ENCODE measurements around the gene SF3B4. TPM values are rescaled to one million over a fixed set of nuclear protein-coding genes. Genes with fewer than 3 reads are reported as not detected.

The SF3B4 gene
- total RNA-seq, 2 donors from 2014 or later, result 85.8 to 93.8 TPM

DNA sequence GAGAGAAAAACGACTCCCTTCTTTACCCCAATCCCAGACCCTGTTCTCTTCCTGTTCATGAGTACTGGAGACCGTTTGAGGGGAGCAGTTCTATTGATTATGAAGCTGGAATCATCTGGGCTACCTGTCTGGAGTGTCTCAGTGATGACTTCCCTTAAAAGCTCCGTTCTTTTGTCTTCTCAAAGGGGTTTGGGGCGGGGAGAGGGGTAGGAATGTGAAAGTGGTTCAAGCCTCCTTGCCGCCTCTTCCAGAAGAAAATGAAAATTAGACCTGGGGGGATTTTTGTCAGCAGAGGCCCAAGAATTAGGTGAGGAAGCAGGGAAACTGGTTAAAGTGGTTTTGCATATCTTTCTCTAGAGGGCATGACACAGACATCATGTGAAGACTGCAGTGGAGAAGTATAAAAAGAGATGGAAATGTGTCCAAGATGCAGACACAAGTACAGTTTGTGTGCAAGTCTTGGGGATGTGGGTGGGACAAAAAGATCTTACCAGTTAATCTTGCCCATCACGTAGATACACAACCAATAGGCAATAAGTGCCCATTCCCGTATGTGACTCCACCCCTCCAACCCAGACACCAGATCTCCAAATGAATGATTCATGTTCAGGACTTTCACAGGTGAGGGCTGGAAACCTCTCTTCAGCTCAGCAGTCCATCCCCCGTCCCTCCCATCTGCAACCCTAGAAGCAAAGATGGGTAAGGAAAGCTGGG lies 9.5 kb upstream of the SF3B4 start:
- no peaks in the 10 kb centered on the region for H3K9me3 Mint-ChIP-seq
- H3K27ac Mint-ChIP-seq, result peak overlapping the region; percentile 85
- Histone ChIP-seq H3K4me1 (ENCODE audit: control insufficient read depth, insufficient read depth, low read length) (no peaks in the 10 kb centered on the region), H3K27me3 (ENCODE audit: control insufficient read depth, insufficient read depth, low read length, poor library complexity, severe bottlenecking) (no peaks in the 10 kb centered on the region), H3K27ac (ENCODE audit: low read depth, low read length) (no peak overlapping the region), H3K9ac (ENCODE audit: extremely low read depth, low read length, poor library complexity, severe bottlenecking) (no peak overlapping the region), H3K9me3 (ENCODE audit: control insufficient read depth, low read length) (no peaks in the 10 kb centered on the region), H3K36me3 (ENCODE audit: control insufficient read depth, insufficient read depth, low read length) (no peaks in the 10 kb centered on the region), H3K4me3 (ENCODE audit: low read length) (peak overlapping the region; percentile 29)
- H3K27me3 Mint-ChIP-seq (ENCODE audit: insufficient read depth), result no peaks in the 10 kb centered on the region
- DNase-seq, result peak; percentile 69
- WGBS, 2 experiments (ENCODE audit: insufficient coverage in 1 of 2, insufficient read length in 1 of 2), result 30 to 39% methylated on average over 5 to 8 of the region's 8 CpGs
- TF ChIP-seq, protein P1, sequence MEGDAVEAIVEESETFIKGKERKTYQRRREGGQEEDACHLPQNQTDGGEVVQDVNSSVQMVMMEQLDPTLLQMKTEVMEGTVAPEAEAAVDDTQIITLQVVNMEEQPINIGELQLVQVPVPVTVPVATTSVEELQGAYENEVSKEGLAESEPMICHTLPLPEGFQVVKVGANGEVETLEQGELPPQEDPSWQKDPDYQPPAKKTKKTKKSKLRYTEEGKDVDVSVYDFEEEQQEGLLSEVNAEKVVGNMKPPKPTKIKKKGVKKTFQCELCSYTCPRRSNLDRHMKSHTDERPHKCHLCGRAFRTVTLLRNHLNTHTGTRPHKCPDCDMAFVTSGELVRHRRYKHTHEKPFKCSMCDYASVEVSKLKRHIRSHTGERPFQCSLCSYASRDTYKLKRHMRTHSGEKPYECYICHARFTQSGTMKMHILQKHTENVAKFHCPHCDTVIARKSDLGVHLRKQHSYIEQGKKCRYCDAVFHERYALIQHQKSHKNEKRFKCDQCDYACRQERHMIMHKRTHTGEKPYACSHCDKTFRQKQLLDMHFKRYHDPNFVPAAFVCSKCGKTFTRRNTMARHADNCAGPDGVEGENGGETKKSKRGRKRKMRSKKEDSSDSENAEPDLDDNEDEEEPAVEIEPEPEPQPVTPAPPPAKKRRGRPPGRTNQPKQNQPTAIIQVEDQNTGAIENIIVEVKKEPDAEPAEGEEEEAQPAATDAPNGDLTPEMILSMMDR (conservative IDR thresholded peaks at IDR 0.05), result no peak
- peak overlapping the region; percentile 57 for H3K4me3 Mint-ChIP-seq
- H3K4me1 Mint-ChIP-seq, result peaks cover 42% of the 10 kb centered on the region
- no peaks in the 10 kb centered on the region for H3K36me3 Mint-ChIP-seq (ENCODE audit: low read depth)

DNA sequence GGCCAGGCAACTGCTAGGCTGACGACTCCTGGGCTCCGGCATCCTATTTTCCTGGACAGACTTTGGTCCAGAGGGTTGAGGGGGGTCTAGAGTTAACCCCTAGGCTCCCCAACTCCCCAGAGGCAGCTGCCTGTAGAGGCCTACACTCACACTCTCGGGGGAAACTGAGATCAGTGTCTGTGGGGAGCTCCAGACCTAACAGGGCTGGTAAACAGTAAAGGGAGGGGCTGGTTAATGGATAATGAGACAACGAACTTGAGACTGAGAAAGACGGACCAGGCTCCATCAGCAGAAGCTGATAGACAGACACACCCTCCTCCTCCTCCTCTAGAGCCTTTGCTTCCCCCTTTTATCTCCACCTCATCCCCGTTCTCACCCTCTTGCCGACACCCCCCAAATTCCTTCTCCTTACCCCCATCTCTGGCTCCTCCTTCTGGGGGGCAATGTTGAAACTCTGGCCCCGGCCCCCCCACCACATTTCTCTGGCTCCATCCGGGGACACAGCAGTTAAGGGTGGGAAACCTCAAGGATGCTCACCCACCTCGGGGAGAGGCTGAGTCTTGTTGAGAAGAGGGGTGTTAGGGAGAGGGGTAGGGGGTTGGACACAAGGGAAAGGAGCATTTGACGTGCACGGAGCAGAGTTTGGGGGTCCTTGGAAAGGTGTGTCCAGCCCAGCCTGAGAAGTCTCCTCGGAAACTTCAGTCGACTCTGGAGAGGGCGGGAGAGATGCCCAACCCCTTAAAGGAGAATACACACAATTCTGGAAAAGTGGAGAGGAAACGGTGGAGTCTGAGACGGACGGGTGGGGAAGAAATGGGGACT lies 8.8 kb upstream of the SF3B4 start, which contains the start of gene MTMR11:
TSS of gene MTMR11 (minus strand) at position 710 of the 822 bp plus-strand sequence. CDS start at position 478, 232 bp downstream.
- H3K27me3 ChIP-seq (ENCODE audit: control insufficient read depth, insufficient read depth, low read length, poor library complexity, severe bottlenecking), result no peaks in the 10 kb centered on the region
- no peaks in the 10 kb centered on the region for H3K36me3 ChIP-seq (ENCODE audit: control insufficient read depth, insufficient read depth, low read length)
- peaks cover 42% of the 10 kb centered on the region for H3K4me1 Mint-ChIP-seq
- peak within 1 kb of the TSS; percentile 85 for H3K27ac Mint-ChIP-seq
- no peaks in the 10 kb centered on the region for H3K9me3 Mint-ChIP-seq
- H3K9me3 ChIP-seq (ENCODE audit: control insufficient read depth, low read length), result no peaks in the 10 kb centered on the region
- no peak within 1 kb of the TSS for H3K27ac ChIP-seq (ENCODE audit: low read depth, low read length)
- TF ChIP-seq, protein P1 (conservative IDR thresholded peaks at IDR 0.05), result no peak
- H3K4me3 Mint-ChIP-seq, result peak within 1 kb of the TSS; percentile 57
- no peaks in the 10 kb centered on the region for H3K4me1 ChIP-seq (ENCODE audit: control insufficient read depth, insufficient read depth, low read length)
- H3K9ac ChIP-seq (ENCODE audit: extremely low read depth, low read length, poor library complexity, severe bottlenecking), result no peak within 1 kb of the TSS
- peaks cover 4% of the 10 kb centered on the region for H3K27me3 Mint-ChIP-seq (ENCODE audit: insufficient read depth)
- DNase-seq, result peak; percentile 67
- H3K36me3 Mint-ChIP-seq (ENCODE audit: low read depth), result no peaks in the 10 kb centered on the region
- H3K4me3 ChIP-seq (ENCODE audit: low read length), result peak within 1 kb of the TSS; percentile 29
- 35 to 48% methylated on average over 5 to 18 of the region's 18 CpGs for WGBS, 2 experiments (ENCODE audit: insufficient coverage in 1 of 2, insufficient read length in 1 of 2)

DNA sequence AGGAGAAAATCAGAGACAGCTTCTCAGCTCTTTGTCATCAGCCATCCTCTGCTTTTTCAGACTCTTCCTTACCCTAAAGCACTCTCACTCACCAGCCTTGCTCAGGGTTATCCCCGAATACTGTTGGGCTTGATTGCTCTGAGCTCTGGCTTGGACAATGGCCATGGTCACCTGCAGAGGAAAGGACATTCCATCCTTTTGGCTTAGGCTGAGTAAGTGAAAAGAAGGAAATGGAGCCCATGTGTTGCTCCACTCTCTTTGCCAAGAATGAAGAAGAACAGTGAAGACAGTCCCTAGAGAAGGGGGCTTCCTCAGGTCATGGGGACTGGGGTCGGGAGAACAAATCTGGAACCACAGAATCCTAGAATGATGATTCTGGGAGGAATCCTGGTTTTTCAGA lies 6.8 kb upstream of the SF3B4 start:
- H3K27me3 ChIP-seq (ENCODE audit: control insufficient read depth, insufficient read depth, low read length, poor library complexity, severe bottlenecking), result no peaks in the 10 kb centered on the region
- no peaks in the 10 kb centered on the region for H3K9me3 ChIP-seq (ENCODE audit: control insufficient read depth, low read length)
- H3K9me3 Mint-ChIP-seq, result no peaks in the 10 kb centered on the region
- WGBS, 2 experiments (ENCODE audit: insufficient coverage in 1 of 2, insufficient read length in 1 of 2), result 93% methylated on average over 2 of the region's 2 CpGs; no CpG with 5 or more reads in 1 of the 2 experiments
- H3K36me3 Mint-ChIP-seq (ENCODE audit: low read depth), result no peaks in the 10 kb centered on the region
- H3K4me3 Mint-ChIP-seq, result no peak overlapping the region
- no peak overlapping the region for H3K27ac ChIP-seq (ENCODE audit: low read depth, low read length)
- H3K4me3 ChIP-seq (ENCODE audit: low read length), result no peak overlapping the region
- no peaks in the 10 kb centered on the region for H3K36me3 ChIP-seq (ENCODE audit: control insufficient read depth, insufficient read depth, low read length)
- DNase-seq, result no peak
- no peak overlapping the region for H3K27ac Mint-ChIP-seq
- H3K27me3 Mint-ChIP-seq (ENCODE audit: insufficient read depth), result peaks cover 4% of the 10 kb centered on the region
- H3K4me1 ChIP-seq (ENCODE audit: control insufficient read depth, insufficient read depth, low read length), result no peaks in the 10 kb centered on the region
- H3K9ac ChIP-seq (ENCODE audit: extremely low read depth, low read length, poor library complexity, severe bottlenecking), result no peak overlapping the region
- TF ChIP-seq, protein P1 (conservative IDR thresholded peaks at IDR 0.05), result no peak
- peaks cover 32% of the 10 kb centered on the region for H3K4me1 Mint-ChIP-seq

Measured in endodermal cell (in vitro differentiated cells).